ENCODE data around the gene HOXB3. TPM values are rescaled to one million over a fixed set of nuclear protein-coding genes. Genes with fewer than 3 reads are reported as not detected.

HOXB3 gene
- total and polyA plus RNA-seq, 2 of the 13 experiments (the other 11 are each of a cell fraction or from before 2014, with no cell fraction given): not detected

GRCh38 chr17:48630925-48631692 is 41.1 kb upstream of the HOXB3 start:
- H3K4me1 ChIP-seq (ENCODE audit: insufficient read depth, low read length): 0 out of 2 replicates have a peak, but pooled peaks cover 2% of the 10 kb centered on the region
- TF ChIP-seq ATF6 (CRISPR knock-in tag; conservative IDR thresholded peaks at IDR 0.05) (no peak), ZNF367 (CRISPR knock-in tag; IDR thresholded peaks at IDR 0.05; ENCODE audit: borderline replicate concordance) (no peak), HNRNPK (IDR thresholded peaks at IDR 0.05; ENCODE audit: low read depth, low read length, poor library complexity, severe bottlenecking) (no peak), GATAD1 (CRISPR knock-in tag; IDR thresholded peaks at IDR 0.05) (no peak), MNT (IDR thresholded peaks at IDR 0.05) (no peak), PHF20 (CRISPR knock-in tag; IDR thresholded peaks at IDR 0.05) (no peak), MAFG (CRISPR knock-in tag; IDR thresholded peaks at IDR 0.05) (no peak), REL (CRISPR knock-in tag; conservative IDR thresholded peaks at IDR 0.05) (no peak), CBFB (CRISPR knock-in tag; IDR thresholded peaks at IDR 0.05) (no peak), KDM2A (CRISPR knock-in tag; IDR thresholded peaks at IDR 0.05; ENCODE audit: borderline replicate concordance, low read depth) (no peak), ZNF770 (CRISPR knock-in tag; IDR thresholded peaks at IDR 0.05) (no peak)
- intact Hi-C loops (cut with micrococcal nuclease; ENCODE audit: unreplicated experiment) (no loop called here), in situ Hi-C loops (cut with HindIII; ENCODE audit: extremely low pct_ligation_motif_present, low pct_unique_long_range_greater_than_20kb) (no loop called here)
- DNase-seq (ENCODE audit: low spot score): no peak
- FAIRE-seq: no peak
- no peak overlapping the region for H3K4me3 ChIP-seq (replicated peaks in 1 of 3; ENCODE audit: insufficient read depth in 1 of 3, low read depth in 2 of 3, low read length in 3 of 3)
- H2AFZ ChIP-seq (ENCODE audit: low read length): no peak overlapping the region
- no peaks in the 10 kb centered on the region for H3K79me2 ChIP-seq (ENCODE audit: insufficient read depth, low read length)
- no peak overlapping the region for H3K27ac ChIP-seq (ENCODE audit: extremely low read length, insufficient read depth, low read length)
- H3K9me3 ChIP-seq (ENCODE audit: low read length): no peaks in the 10 kb centered on the region
- no peak overlapping the region for H3K9ac ChIP-seq (ENCODE audit: insufficient read depth, low read depth, low read length)
- no TSS peak for BruUV-seq (replicated peaks)
- ATAC-seq: no peak
- no peaks in the 10 kb centered on the region for H4K20me1 ChIP-seq (ENCODE audit: insufficient read depth, low read length)
- peaks cover 33 to 97% of the 10 kb centered on the region in 2 experiments for H3K27me3 ChIP-seq (ENCODE audit: control insufficient read depth in 1 of 2, insufficient read depth in 2 of 2, low read length in 2 of 2)
- H3K4me2 ChIP-seq (ENCODE audit: low read depth, low read length): no peak overlapping the region
- WGBS (ENCODE audit: low lambda C conversion rate): 14% methylated on average over 15 of the region's 15 CpGs
- no peaks in the 10 kb centered on the region for H3K36me3 ChIP-seq (replicated peaks in 1 of 2; ENCODE audit: control insufficient read depth in 1 of 2, insufficient read depth in 2 of 2, low read length in 2 of 2)
- POLR2A ChIA-PET: no interaction called here
- CTCF ChIA-PET (ENCODE audit: low intra/inter-chr PET ratio, low total read pairs): no interaction called here
